Osteoblast (primary cell): ENCODE data around the gene FARS2. TPM values are rescaled to one million over a fixed set of nuclear protein-coding genes. Genes with fewer than 3 reads are reported as not detected.
"Not testable (repeated sequence)": the region's sequence is repeated elsewhere in the genome, so short reads cannot be mapped to it uniquely, and the experiment has no call there.

Experiments
- DNase-seq: peaks from one replicate; pipeline ENCODE4 v3.0.0; 2011; ENCODE audit warnings: low spot score, mixed read lengths; ENCODE audit not compliant: insufficient read length; ENCODE audit errors: missing footprints
- H2AFZ ChIP-seq: 2 replicates; pipeline ENCODE4 v1.6.0; 2011; ENCODE audit warnings: mild to moderate bottlenecking, low read length
- H3K27ac ChIP-seq: 2 replicates; pipeline ENCODE4 v1.5.1; 2011; ENCODE audit warnings: mild to moderate bottlenecking, low read depth, low read length, moderate library complexity
- H3K27me3 ChIP-seq: 2 replicates; pipeline ENCODE4 v1.6.0; 2012; ENCODE audit warnings: mild to moderate bottlenecking, control low read depth, inconsistent platforms, low read length, moderate library complexity; ENCODE audit not compliant: insufficient read depth
- H3K36me3 ChIP-seq: 2 replicates; pipeline ENCODE4 v1.5.1; 2011; ENCODE audit warnings: mild to moderate bottlenecking, low read length, control low read depth, moderate library complexity; ENCODE audit not compliant: insufficient read depth
- H3K4me1 ChIP-seq: 2 replicates; pipeline ENCODE4 v1.5.1; 2011; ENCODE audit warnings: mild to moderate bottlenecking, low read length, control low read depth, moderate library complexity; ENCODE audit not compliant: insufficient read depth
- H3K4me2 ChIP-seq: 2 replicates; pipeline ENCODE4 v1.6.0; 2011; ENCODE audit warnings: mild to moderate bottlenecking, low read length; ENCODE audit not compliant: insufficient read depth
- H3K4me3 ChIP-seq: fragments of 200-600 bp; sonication (generic); 3 replicates; pipeline ENCODE4 v1.5.1; 2012; ENCODE audit warnings: mild to moderate bottlenecking, low read length, inconsistent platforms; ENCODE audit not compliant: insufficient read depth
- H3K79me2 ChIP-seq: 2 replicates; pipeline ENCODE4 v1.6.0; 2012; ENCODE audit warnings: mild to moderate bottlenecking, low read length, control low read depth, inconsistent platforms; ENCODE audit not compliant: insufficient read depth
- H3K9me3 ChIP-seq: 2 replicates; pipeline ENCODE4 v1.5.1; 2011; ENCODE audit warnings: low read depth, low read length, control low read depth
- H4K20me1 ChIP-seq: 2 replicates; pipeline ENCODE4 v1.6.0; 2012; ENCODE audit warnings: mild to moderate bottlenecking, low read length, control low read depth; ENCODE audit not compliant: insufficient read depth
- CTCF ChIP-seq: IDR thresholded peaks from 2 replicates; pipeline ENCODE4 v1.5.1; 2011; ENCODE audit warnings: mild to moderate bottlenecking, low read depth, low read length, moderate library complexity; ENCODE audit errors: extremely low read depth
- total RNA-seq: library from RNA; depleted of rRNA; stranded (reverse); fragments of >200 nt; gene quantifications from 2 replicates; pipeline ENCODE4 v1.2.3, GENCODE V29; 2012

FARS2 gene
- total RNA-seq, 1 donor = 29.7 TPM

- Histone ChIP-seq H4K20me1 (no peaks in the 10 kb centered on the region), H2AFZ (peak overlapping the region; percentile 53), H3K36me3 (no peaks in the 10 kb centered on the region), H3K4me1 (peaks cover 31% of the 10 kb centered on the region), H3K9me3 (no peaks in the 10 kb centered on the region), H3K79me2 (no peaks in the 10 kb centered on the region), H3K4me3 (no peak overlapping the region), H3K27ac (peak overlapping the region; percentile 49), H3K4me2 (peak overlapping the region; percentile 14), H3K27me3 (no peaks in the 10 kb centered on the region)
- no peak for TF ChIP-seq CTCF
- DNase-seq = peak; percentile 81
These were observed 420.2 kb downstream of the FARS2 start for GRCh38 chr6:5681480-5681879.

GRCh38 chr6:5682530-5682929 is 421.2 kb downstream of the FARS2 start:
- no peak overlapping the region for H3K4me2 ChIP-seq
- no peak for TF ChIP-seq CTCF
- H3K4me3 ChIP-seq = no peak overlapping the region
- H3K27ac ChIP-seq = no peak overlapping the region
- no peaks in the 10 kb centered on the region for H4K20me1 ChIP-seq
- H3K79me2 ChIP-seq = no peaks in the 10 kb centered on the region
- H3K9me3 ChIP-seq = no peaks in the 10 kb centered on the region
- no peak overlapping the region for H2AFZ ChIP-seq
- H3K36me3 ChIP-seq = no peaks in the 10 kb centered on the region
- H3K27me3 ChIP-seq = no peaks in the 10 kb centered on the region
- DNase-seq = no peak
- H3K4me1 ChIP-seq = peaks cover 20% of the 10 kb centered on the region

GRCh38 chr6:5683747-5684146 is 422.4 kb downstream of the FARS2 start:
- H2AFZ ChIP-seq, H3K79me2 ChIP-seq, H3K9me3 ChIP-seq, H3K27me3 ChIP-seq, DNase-seq, H3K36me3 ChIP-seq, H3K4me3 ChIP-seq, H3K4me2 ChIP-seq, H4K20me1 ChIP-seq: not testable (repeated sequence)
- H3K27ac ChIP-seq = peak overlapping the region; percentile 19
- peaks cover 16% of the 10 kb centered on the region for H3K4me1 ChIP-seq

- H3K27me3 ChIP-seq = no peaks in the 10 kb centered on the region
- peak; percentile 88 for DNase-seq
- H3K27ac ChIP-seq = peak overlapping the region; percentile 19
- no peaks in the 10 kb centered on the region for H3K79me2 ChIP-seq
- H4K20me1 ChIP-seq = no peaks in the 10 kb centered on the region
- no peak overlapping the region for H2AFZ ChIP-seq
- peaks cover 16% of the 10 kb centered on the region for H3K4me1 ChIP-seq
- H3K9me3 ChIP-seq = no peaks in the 10 kb centered on the region
- TF ChIP-seq CTCF = no peak
- H3K36me3 ChIP-seq = no peaks in the 10 kb centered on the region
- peak overlapping the region; percentile 0 for H3K4me2 ChIP-seq
- H3K4me3 ChIP-seq = no peak overlapping the region
These were observed 423.2 kb downstream of the FARS2 start for GRCh38 chr6:5684320-5685053.
